Activated T-cell treated with anti-CD3 and anti-CD28 coated beads for 48 hours (primary cell): Measurements from ENCODE around the gene EEIG2.
"Not testable (repeated sequence)": the region's sequence is repeated elsewhere in the genome, so short reads cannot be mapped to it uniquely, and the experiment has no call there.

Source experiments
- DNase-seq: peaks from one replicate; pipeline ENCODE4 v3.0.0-alpha.2; 2020; ENCODE audit warnings: low read depth

The EEIG2 gene

GRCh38 chr1:108559215-108560186, at the start of gene EEIG2:
EEIG2 (plus strand) TSS chr1:108560100; CDS start chr1:108560429, 329 bp downstream.
- peak; percentile 93 for DNase-seq

- DNase-seq, result no peak
Measured at GRCh38 chr1:108511764-108512163, 48.1 kb upstream of the EEIG2 start.

- no peak for DNase-seq
Measured at GRCh38 chr1:108512239-108513043, 47.5 kb upstream of the EEIG2 start.

GRCh38 chr1:108513044-108513415, 46.9 kb upstream of the EEIG2 start:
- no peak for DNase-seq

GRCh38 chr1:108513914-108514313, 46.0 kb upstream of the EEIG2 start:
- not testable (repeated sequence) for DNase-seq

- DNase-seq, result not testable (repeated sequence)
Measured at GRCh38 chr1:108517301-108517897, 42.5 kb upstream of the EEIG2 start.

- DNase-seq, result no peak
Measured at GRCh38 chr1:108521990-108522393, 37.9 kb upstream of the EEIG2 start.

- no peak for DNase-seq
Measured at GRCh38 chr1:108523829-108524228, 36.1 kb upstream of the EEIG2 start.

- no peak for DNase-seq
Measured at GRCh38 chr1:108524676-108525075, 35.2 kb upstream of the EEIG2 start.

GRCh38 chr1:108527135-108527534, 32.8 kb upstream of the EEIG2 start:
- DNase-seq, result no peak

- no peak for DNase-seq
Measured at GRCh38 chr1:108527837-108528236, 32.1 kb upstream of the EEIG2 start.

GRCh38 chr1:108531444-108531843, 28.5 kb upstream of the EEIG2 start:
- no peak for DNase-seq

GRCh38 chr1:108532730-108533129, 27.2 kb upstream of the EEIG2 start:
- no peak for DNase-seq

GRCh38 chr1:108533351-108534083, 26.4 kb upstream of the EEIG2 start:
- peak; percentile 6 for DNase-seq

- DNase-seq, result no peak
Measured at GRCh38 chr1:108534759-108535158, 25.1 kb upstream of the EEIG2 start.

- not testable (repeated sequence) for DNase-seq
Measured at GRCh38 chr1:108535315-108535897, 24.5 kb upstream of the EEIG2 start.

GRCh38 chr1:108536021-108536420, 23.9 kb upstream of the EEIG2 start:
- not testable (repeated sequence) for DNase-seq

GRCh38 chr1:108536791-108537190, 23.1 kb upstream of the EEIG2 start:
- not testable (repeated sequence) for DNase-seq

GRCh38 chr1:108537976-108538375, 21.9 kb upstream of the EEIG2 start:
- DNase-seq, result no peak

- no peak for DNase-seq
Measured at GRCh38 chr1:108540977-108541376, 18.9 kb upstream of the EEIG2 start.

GRCh38 chr1:108541861-108542260, 18.0 kb upstream of the EEIG2 start:
- DNase-seq, result no peak
